K562 (cell line): ENCODE results near the gene RPE65.

ENCODE experiments used
- DIDO1 ChIP-seq: fragments of 450-650 bp; IDR thresholded peaks from 2 replicates; pipeline ENCODE4 v1.6.1; 2016; ENCODE audit warnings: low read depth, missing biosample characterization, missing genetic modification characterization
- GTF2A2 ChIP-seq: IDR thresholded peaks from 2 replicates; pipeline ENCODE4 v1.6.1; 2016; ENCODE audit warnings: mild to moderate bottlenecking, missing genetic modification characterization, missing compliant biosample characterization
- NR2C2 ChIP-seq, 2 experiments: fragments of 200-800 bp in 1 of 2; sonication (Bioruptor generic) in 1 of 2; sonication (generic) in 1 of 2; formaldehyde crosslinking in 1 of 2; IDR thresholded peaks; 2 replicates each; pipeline versions ENCODE4 v1.6.1 to v1.8.0; 2016 to 2022; ENCODE audit warnings: mild to moderate bottlenecking in 1 of 2, missing compliant biosample characterization in 1 of 2, missing genetic modification characterization in 1 of 2, missing genetic modification reagents in 1 of 2
- SAFB2 ChIP-seq: fragments of 200-400 bp; formaldehyde crosslinking; IDR thresholded peaks from 2 replicates; pipeline ENCODE4 v1.6.1; 2018; ENCODE audit warnings: borderline replicate concordance, low read length, low read depth, moderate library complexity; ENCODE audit not compliant: severe bottlenecking
- TAF1 ChIP-seq: IDR thresholded peaks from 2 replicates; pipeline ENCODE4 v1.6.1; 2011; ENCODE audit warnings: mild to moderate bottlenecking, low read length, moderate library complexity; ENCODE audit not compliant: insufficient read depth, control insufficient read depth, severe bottlenecking; ENCODE audit errors: extremely low read depth
- TF ChIP-seq, protein P1 (sequence below): sonication (generic); formaldehyde crosslinking; IDR thresholded peaks from 2 replicates; pipeline ENCODE4 v1.9.0; 2022; ENCODE audit warnings: mild to moderate bottlenecking, missing genetic modification reagents

DNA sequence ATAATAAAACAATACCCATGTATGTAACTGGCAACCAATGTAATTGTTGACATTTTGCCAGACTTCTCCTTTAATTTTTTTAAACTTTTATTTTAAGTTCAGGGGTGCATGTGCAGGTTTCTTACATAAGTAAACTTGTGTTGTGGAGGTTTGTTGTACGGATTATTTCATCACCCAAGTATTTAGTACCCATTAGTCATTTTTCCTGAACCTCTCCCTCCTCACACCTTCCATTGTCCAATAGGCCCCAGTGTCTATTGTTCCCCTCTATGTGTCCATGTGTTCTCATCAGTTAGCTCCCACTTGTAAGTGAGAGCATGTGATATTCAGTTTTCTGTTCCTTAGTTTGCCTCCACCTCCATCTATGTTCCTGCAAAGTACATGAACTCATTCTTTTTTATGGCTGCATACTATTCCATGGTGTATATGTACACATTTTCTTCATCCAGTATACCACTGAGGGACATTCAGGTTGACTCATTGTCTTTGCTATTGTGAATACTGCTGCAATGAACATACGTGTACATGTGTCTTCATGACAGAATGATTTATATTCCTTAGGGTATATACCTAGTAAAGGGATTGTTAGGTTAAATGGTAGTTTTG is 40.4 kb upstream of the RPE65 start:
- TF ChIP-seq GTF2A2 (tag) (no peak), TAF1 (no peak), DIDO1 (tag) (no peak), NR2C2 (CRISPR knock-in tag; IDR thresholded peaks at IDR 0.05) (no peak), NR2C2 (tag; IDR thresholded peaks at IDR 0.05) (no peak), SAFB2 (no peak)
- TF ChIP-seq, protein P1, sequence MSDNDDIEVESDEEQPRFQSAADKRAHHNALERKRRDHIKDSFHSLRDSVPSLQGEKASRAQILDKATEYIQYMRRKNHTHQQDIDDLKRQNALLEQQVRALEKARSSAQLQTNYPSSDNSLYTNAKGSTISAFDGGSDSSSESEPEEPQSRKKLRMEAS = no peak
